SIG-M5 treated with dmso at 0.1 percent for 504 hours (cell line): ENCODE measurements around the gene PROKR1.
"Not testable (repeated sequence)": the region's sequence is repeated elsewhere in the genome, so short reads cannot be mapped to it uniquely, and the experiment has no call there.

Source experiments
- DNase-seq: peaks from one replicate; lab custom pipeline; 2025; ENCODE audit not compliant: unreplicated experiment; lab: John Stamatoyannopoulos, UW

The PROKR1 gene

GRCh38 chr2:68643011-68643873 is at the start of gene PROKR1:
PROKR1 (plus strand) TSS chr2:68643579; CDS start chr2:68645822, 2,243 bp downstream.
- peak; percentile 24 for DNase-seq

DNA sequence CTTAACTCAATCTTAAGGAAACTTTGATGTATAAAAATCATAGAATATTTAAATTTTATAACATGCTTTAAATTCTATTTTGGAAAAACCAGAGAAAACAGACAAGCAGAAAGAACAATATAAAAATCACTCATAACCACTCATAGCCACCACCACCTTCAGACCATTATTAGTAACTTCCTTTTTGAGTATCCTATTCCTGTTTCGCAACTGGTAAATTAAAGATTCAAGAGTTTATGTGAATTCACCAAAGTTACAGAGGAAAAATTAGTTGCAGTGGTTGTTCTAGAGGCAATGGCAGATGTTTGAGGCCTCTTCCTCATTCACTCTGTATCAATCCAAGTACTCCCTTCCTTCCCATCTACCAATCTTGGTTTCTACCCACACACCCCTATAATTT is 49.3 kb upstream of the PROKR1 start:
- DNase-seq, result peak; percentile 2

GRCh38 chr2:68594674-68595492 is 48.5 kb upstream of the PROKR1 start:
- DNase-seq, result peak; percentile 48

GRCh38 chr2:68595493-68595785 is 47.9 kb upstream of the PROKR1 start:
- DNase-seq, result not testable (repeated sequence)

DNA sequence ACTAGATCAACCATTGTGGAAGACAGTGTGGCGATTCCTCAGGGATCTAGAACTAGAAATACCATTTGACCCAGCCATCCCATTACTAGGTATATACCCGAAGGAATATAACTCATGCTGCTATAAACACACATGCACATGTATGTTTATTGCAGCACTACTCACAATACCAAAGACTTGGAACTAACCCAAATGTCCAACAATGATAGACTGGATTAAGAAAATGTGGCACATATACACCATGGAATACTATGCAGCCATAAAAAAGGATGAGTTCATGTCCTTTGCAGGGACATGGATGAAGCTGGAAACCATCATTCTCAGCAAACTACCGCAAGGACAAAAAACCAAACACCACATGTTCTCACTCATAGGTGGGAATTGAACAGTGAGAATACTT is 42.9 kb upstream of the PROKR1 start:
- not testable (repeated sequence) for DNase-seq

DNA sequence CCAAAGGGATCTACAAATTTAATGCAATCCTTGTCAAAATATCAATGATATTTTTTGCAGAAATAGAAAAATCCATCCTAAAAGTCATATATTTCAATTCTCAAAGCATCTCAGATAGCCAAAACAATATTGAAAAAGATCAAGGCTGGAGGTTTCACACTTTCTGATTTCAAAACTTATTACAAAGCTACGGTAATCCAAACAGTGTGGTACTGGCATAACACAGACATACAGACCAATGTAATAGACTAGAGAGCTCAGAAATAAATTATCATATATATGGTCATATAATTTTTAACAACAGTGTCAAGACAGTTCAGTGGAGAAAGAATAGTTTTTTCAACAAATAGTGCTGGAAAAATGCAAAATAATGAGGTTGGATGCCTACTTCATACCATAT is 40.3 kb upstream of the PROKR1 start:
- no peak for DNase-seq

DNA sequence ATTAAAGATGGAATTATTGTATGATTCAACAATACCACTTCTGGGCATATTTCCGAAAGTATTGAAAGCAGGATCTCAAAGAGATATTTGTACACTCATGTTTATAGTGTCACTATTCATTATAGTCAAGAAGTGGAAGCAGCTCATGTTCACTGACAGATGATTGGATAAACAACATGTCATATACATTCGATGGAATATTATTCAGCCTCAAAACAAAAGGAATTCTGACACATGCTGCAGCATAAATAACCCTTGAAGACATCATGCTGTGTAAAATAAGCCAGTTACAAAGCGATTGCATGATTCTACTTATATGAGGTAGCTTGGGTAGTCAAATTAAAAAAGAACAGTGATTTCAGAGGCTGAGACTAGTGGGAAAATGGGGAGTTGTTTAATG is 39.3 kb upstream of the PROKR1 start:
- DNase-seq, result no peak

DNA sequence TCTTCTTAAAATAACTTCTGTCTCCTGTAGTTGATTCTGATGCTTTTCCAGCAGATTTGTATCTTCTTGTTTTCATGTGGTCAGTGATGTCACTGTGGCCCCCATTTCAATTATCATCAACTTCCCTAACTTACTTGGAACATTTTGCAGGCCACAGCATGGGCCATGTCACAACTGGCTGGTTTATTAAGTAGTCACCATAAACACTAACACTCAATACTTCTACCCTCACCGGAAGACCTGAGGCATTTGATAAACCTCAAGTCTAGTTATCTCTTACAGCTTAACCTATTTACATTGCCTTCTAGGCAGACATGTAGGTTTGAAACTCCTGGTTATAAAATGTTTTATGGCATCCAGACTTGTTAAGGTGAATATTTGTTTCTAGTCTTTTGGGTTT is 37.4 kb upstream of the PROKR1 start:
- no peak for DNase-seq

- DNase-seq, result no peak
Observed at GRCh38 chr2:68606759-68607158, 36.6 kb upstream of the PROKR1 start.

- DNase-seq, result no peak
Observed at GRCh38 chr2:68607837-68608236, 35.5 kb upstream of the PROKR1 start.

DNA sequence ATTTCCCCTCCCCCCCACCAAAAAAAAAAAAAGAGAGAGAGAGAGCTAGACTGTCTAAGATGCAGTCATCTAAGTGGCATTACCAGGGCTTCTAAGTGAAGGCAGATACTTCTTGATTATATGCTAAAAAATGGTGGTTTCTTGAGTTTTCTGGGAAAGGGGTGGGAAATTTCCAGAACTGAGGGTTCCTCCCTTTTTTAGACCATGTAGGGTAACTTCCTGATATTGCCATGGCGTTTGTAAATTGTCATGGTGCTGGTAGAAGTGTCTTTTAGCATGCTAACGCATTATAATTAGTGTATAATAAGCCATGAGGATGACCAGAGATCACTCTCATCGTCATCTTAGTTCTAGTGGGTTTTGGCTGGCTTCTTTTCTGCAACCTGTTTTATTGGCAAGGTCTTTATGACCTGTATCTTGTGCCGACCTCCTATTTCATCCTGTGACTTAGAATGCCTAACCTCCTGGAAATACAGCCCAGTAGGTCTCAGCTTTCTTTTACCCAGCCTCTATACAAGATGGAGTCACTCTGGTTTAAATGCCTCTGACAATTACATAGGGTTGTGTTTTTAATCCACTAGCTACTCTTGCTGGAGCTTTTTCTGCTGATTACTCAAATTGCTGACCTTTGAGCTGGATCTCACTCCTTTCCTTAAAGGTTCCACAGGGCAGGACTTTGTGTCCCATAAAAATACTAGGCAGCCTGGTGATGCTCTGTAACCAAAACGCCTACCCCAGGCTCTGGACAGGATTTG is 30.4 kb upstream of the PROKR1 start:
- DNase-seq, result no peak

GRCh38 chr2:68620772-68621171 is 22.6 kb upstream of the PROKR1 start:
- peak; percentile 11 for DNase-seq

DNA sequence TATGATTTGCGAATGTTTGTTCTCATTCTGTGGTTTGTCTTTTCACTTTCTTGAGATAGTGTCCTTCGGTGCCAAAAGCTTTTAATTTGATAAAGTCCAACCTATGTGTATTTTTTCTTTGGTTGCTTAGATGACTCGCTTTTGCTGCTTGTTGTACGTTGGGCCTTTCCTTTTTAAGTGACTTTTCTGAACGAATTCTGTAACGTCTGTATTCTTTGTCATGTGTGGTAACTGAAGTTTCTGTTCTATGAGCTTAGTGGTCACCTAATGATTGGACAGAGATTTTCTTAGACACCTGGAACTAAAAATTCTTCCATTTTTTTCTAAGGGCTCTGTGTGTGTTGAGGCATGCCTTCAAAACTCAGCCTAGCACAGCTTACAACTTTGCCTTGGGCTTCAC is 19.6 kb upstream of the PROKR1 start:
- no peak for DNase-seq

GRCh38 chr2:68627615-68628014 is 15.8 kb upstream of the PROKR1 start:
- DNase-seq, result no peak

DNA sequence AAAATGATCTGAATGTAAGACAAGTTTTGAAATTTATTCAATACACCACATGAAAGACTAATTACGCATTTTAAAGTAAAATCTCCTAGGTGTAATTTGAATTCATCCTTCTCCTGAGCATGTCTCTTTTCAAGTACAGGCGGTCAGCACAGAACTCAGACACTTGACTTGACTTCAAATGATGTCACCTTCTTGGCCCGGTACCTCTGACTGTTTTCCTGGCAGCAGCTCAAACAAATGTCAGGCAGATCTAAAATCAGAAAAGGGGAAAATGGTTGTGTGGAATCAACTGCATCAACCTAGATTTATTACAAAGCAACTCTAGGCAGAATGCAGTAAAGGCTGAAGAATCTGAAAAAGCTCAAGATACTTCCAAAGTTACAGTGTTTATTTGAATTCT is 11.4 kb upstream of the PROKR1 start:
- DNase-seq, result no peak

GRCh38 chr2:68637047-68637446 is 6.3 kb upstream of the PROKR1 start:
- no peak for DNase-seq

- no peak for DNase-seq
Observed at GRCh38 chr2:68643874-68644485, 601 bp downstream of the PROKR1 start.

GRCh38 chr2:68645523-68645922 is 2.1 kb downstream of the PROKR1 start:
- no peak for DNase-seq

DNA sequence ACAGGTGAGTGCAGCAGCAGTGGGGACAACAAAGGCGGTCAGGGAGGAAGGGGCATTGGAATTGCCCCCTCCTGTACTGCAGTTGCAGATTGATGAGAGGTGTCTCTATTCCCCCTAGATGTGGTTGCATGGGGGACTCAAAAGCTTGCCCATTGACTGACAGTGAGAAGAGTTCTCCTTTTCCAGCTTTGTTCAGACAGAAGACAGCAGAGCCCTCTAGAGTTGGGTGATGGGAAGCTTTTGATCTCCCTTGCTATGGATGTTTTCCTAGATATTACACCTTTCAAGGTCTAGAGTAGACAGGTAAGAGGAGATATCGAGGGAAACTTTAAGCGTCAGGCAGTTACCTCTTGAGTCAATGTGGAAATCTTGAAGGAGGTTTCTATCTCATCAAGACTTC is 2.9 kb downstream of the PROKR1 start:
- DNase-seq, result peak; percentile 59

GRCh38 chr2:68650645-68651044 is 7.3 kb downstream of the PROKR1 start:
- DNase-seq, result no peak

- no peak for DNase-seq
Observed at GRCh38 chr2:68653034-68653433, 9.7 kb downstream of the PROKR1 start.
